ENCODE data around the gene POLK. TPM values are rescaled to one million over a fixed set of nuclear protein-coding genes. Genes with fewer than 3 reads are reported as not detected.

POLK gene
- total and polyA plus RNA-seq, 2 of the 8 experiments (the other 6 are each of a cell fraction or from before 2014, with no cell fraction given) = 2.0 to 9.0 TPM

GRCh38 chr5:75546830-75547229 lies 35.1 kb downstream of the POLK start:
- Histone ChIP-seq H3K79me1 (ENCODE audit: low read depth, low read length) (no peaks in the 10 kb centered on the region), H3K14ac (ENCODE audit: insufficient read length) (no peak overlapping the region), H2BK5ac (ENCODE audit: low read depth, low read length) (no peak overlapping the region), H3K23me2 (ENCODE audit: low read depth, low read length) (no peaks in the 10 kb centered on the region), H4K20me1 (replicated peaks in 1 of 2; ENCODE audit: control insufficient read depth in 1 of 2, insufficient read depth in 2 of 2, low read length in 2 of 2) (no peaks in the 10 kb centered on the region), H3K36me3 (ENCODE audit: control insufficient read depth in 2 of 4, insufficient read depth in 4 of 4, low read length in 3 of 4) (no peaks in the 10 kb centered on the region), H3K27me3 (replicated peaks in 1 of 4; ENCODE audit: control insufficient read depth in 3 of 4, extremely low read depth in 1 of 4, insufficient read depth in 3 of 4, low read length in 3 of 4) (no peaks in the 10 kb centered on the region), H2AFZ (ENCODE audit: low read length) (no peak overlapping the region), H3K27ac (ENCODE audit: low read depth, low read length) (no peak overlapping the region), H2BK15ac (ENCODE audit: low read length) (no peak overlapping the region), H3K18ac (ENCODE audit: extremely low read depth, low read length) (no peak overlapping the region), H4K91ac (replicated peaks; ENCODE audit: insufficient read length, low read length) (no peak overlapping the region), H3K4me1 (replicated peaks in 1 of 4; ENCODE audit: control insufficient read depth in 3 of 4, insufficient read depth in 4 of 4, low read length in 3 of 4) (no peaks in the 10 kb centered on the region), H2AK5ac (ENCODE audit: low read depth, low read length) (no peak overlapping the region), H3K23ac (ENCODE audit: insufficient read length) (no peak overlapping the region), H2BK20ac (ENCODE audit: low read length) (no peak overlapping the region), H4K5ac (ENCODE audit: insufficient read length, low read depth, low read length) (no peak overlapping the region), H3K9ac (replicated peaks in 1 of 4; ENCODE audit: extremely low read depth in 1 of 4, low read depth in 3 of 4, low read length in 3 of 4) (no peak overlapping the region), H3K56ac (replicated peaks; ENCODE audit: insufficient read length, low read depth, low read length) (no peak overlapping the region), H3K9me3 (ENCODE audit: insufficient read depth in 2 of 2, low read depth in 1 of 2, low read length in 1 of 2) (no peaks in the 10 kb centered on the region), H3K79me2 (ENCODE audit: control insufficient read depth in 1 of 2, insufficient read depth in 2 of 2, low read length in 2 of 2) (no peaks in the 10 kb centered on the region), H3K4ac (replicated peaks; ENCODE audit: insufficient read length, low read depth, low read length) (no peak overlapping the region), H3K4me2 (ENCODE audit: insufficient read depth in 1 of 2, low read depth in 2 of 2, low read length in 2 of 2) (no peak overlapping the region), H3K4me3 (ENCODE audit: extremely low read depth in 1 of 4, insufficient read depth in 2 of 4, low read depth in 3 of 4, low read length in 4 of 4) (no peak overlapping the region), H2BK120ac (replicated peaks; ENCODE audit: low read depth, low read length) (no peak overlapping the region), H4K8ac (ENCODE audit: extremely low read depth, insufficient read depth, low read length) (no peak overlapping the region; the same call in 1 of the 2 replicates), H2BK12ac (ENCODE audit: low read depth, low read length) (no peak overlapping the region)
- ChIA-PET CTCF (ENCODE audit: partially characterized antibody) (no interaction called here), POLR2A (ENCODE audit: partially characterized antibody) (no interaction called here)
- DNase-seq (ENCODE audit: low read depth in 1 of 2, low spot score in 2 of 2) = no peak
- FAIRE-seq = no peak
- 94% methylated on average over 6 of the region's 6 CpGs; no CpG with 5 or more reads in 1 of the 2 experiments for WGBS, 2 experiments (ENCODE audit: extremely low coverage in 1 of 2, insufficient coverage in 1 of 2, insufficient read length in 1 of 2, insufficient replicate concordance in 2 of 2, low coverage in 1 of 2, low lambda C conversion rate in 2 of 2, missing lambda C conversion rate in 1 of 2)
- no peak for TF ChIP-seq POLR2AphosphoS5 (IDR thresholded peaks at IDR 0.05; ENCODE audit: low read depth, low read length)
- no peak for TF ChIP-seq RNF2 (IDR thresholded peaks at IDR 0.05; ENCODE audit: borderline replicate concordance, low read depth, low read length, missing control alignments, poor library complexity, severe bottlenecking)
- no peak for TF ChIP-seq E2F6 (IDR thresholded peaks at IDR 0.05)
- TF ChIP-seq USF2 (IDR thresholded peaks at IDR 0.05; ENCODE audit: low read length) = no peak
- no peak for TF ChIP-seq SUZ12 (IDR thresholded peaks at IDR 0.05; ENCODE audit: low read length)
- no peak for TF ChIP-seq TCF12 (IDR thresholded peaks at IDR 0.05; ENCODE audit: low read depth, low read length)
- TF ChIP-seq CBX5 (IDR thresholded peaks at IDR 0.05; ENCODE audit: low read depth, low read length) = no peak
- no peak for TF ChIP-seq RXRA (IDR thresholded peaks at IDR 0.05; ENCODE audit: insufficient read depth, low read depth, low read length)
- TF ChIP-seq CTBP2 (IDR thresholded peaks at IDR 0.05; ENCODE audit: borderline replicate concordance, insufficient read depth, insufficient read length, low read length) = no peak
- no peak for TF ChIP-seq TEAD4 (IDR thresholded peaks at IDR 0.05; ENCODE audit: low read depth, low read length)
- no peak for TF ChIP-seq SIX5 (IDR thresholded peaks at IDR 0.05; ENCODE audit: low read depth, low read length)
- TF ChIP-seq ATF3 (IDR thresholded peaks at IDR 0.05; ENCODE audit: insufficient read depth, low read depth, low read length) = no peak
